Gastrocnemius medialis (tissue), 4 donors: Measurements from ENCODE around the gene DHDDS. TPM values are rescaled to one million over a fixed set of nuclear protein-coding genes. Genes with fewer than 3 reads are reported as not detected.

Source experiments
- ATAC-seq, 2 donors: fragments of 150-250 bp; one replicate each; pipeline ENCODE4 v1.9.1; 2016
- DNase-seq, 2 donors: peaks; one replicate each; pipeline ENCODE4 v3.0.0-alpha.2; 2019
- H3K27ac ChIP-seq, 4 donors: fragments of 200-600 bp; sonication (generic); 1 replicate in 1 of 4; 2 replicates in 3 of 4; pipeline ENCODE4 v1.5.1; 2016 to 2018; ENCODE audit warnings: mild to moderate bottlenecking in 2 of 4, moderate library complexity in 1 of 4
- H3K27me3 ChIP-seq, 3 donors: fragments of 200-600 bp; sonication (generic) in 2 of 3; 1 replicate in 1 of 3; 2 replicates in 2 of 3; pipeline versions ENCODE4 v1.5.1 to v1.6.0; 2016 to 2019; ENCODE audit warnings: mild to moderate bottlenecking in 1 of 3, moderate library complexity in 1 of 3
- H3K36me3 ChIP-seq, 2 donors: fragments of 200-600 bp; sonication (generic) in 1 of 2; one replicate each; pipeline ENCODE4 v1.5.1; 2017 to 2018
- H3K4me1 ChIP-seq, 2 donors: fragments of 200-600 bp; sonication (generic) in 1 of 2; one replicate each; pipeline ENCODE4 v1.5.1; 2016 to 2017; ENCODE audit warnings: mild to moderate bottlenecking in 2 of 2
- H3K4me3 ChIP-seq, 4 donors: fragments of 200-600 bp; sonication (generic) in 3 of 4; 1 replicate in 1 of 4; 2 replicates in 3 of 4; pipeline ENCODE4 v1.5.1; 2016 to 2019; ENCODE audit warnings: mild to moderate bottlenecking in 2 of 4
- H3K9me3 ChIP-seq, 3 donors: fragments of 200-600 bp; sonication (generic) in 2 of 3; 1 replicate in 1 of 3; 2 replicates in 2 of 3; pipeline ENCODE4 v1.5.1; 2016 to 2019
- POLR2A ChIP-seq, 2 donors: fragments of 450-650 bp; IDR thresholded peaks; one replicate each; pipeline ENCODE4 v1.6.1; 2017; ENCODE audit warnings: antibody characterized with exemption in 2 of 2, mild to moderate bottlenecking in 2 of 2, moderate library complexity in 2 of 2
- in situ Hi-C, 4 donors: fragments of 200-750 bp; cut with MboI; loops; one replicate each; pipeline versions ENCODE4 v1.15.0 to v1.8.0; 2017; ENCODE audit warnings: low sequenced_read_pairs in 4 of 4
- intact Hi-C: fragments of 100-400 bp; cut with DNase I; formaldehyde crosslinking; loops from one replicate; pipeline ENCODE4 v1.15.1; 2023; ENCODE audit warnings: low total_unique reads
- total RNA-seq, 4 donors: library from RNA; depleted of rRNA; stranded (reverse); fragments of >200 nt; gene quantifications; one replicate each; pipeline versions ENCODE4 v1.1.0 to v1.2.3, GENCODE V29; 2016
- TF ChIP-seq, protein P1 (sequence below), 5 experiments: fragments of 450-650 bp in 3 of 5; fragments of 200-600 bp in 2 of 5; sonication (generic) in 2 of 5; IDR thresholded peaks in 4 of 5; conservative IDR thresholded peaks in 1 of 5; 1 replicate in 4 of 5; 2 replicates in 1 of 5; pipeline ENCODE4 v1.5.1; 2016 to 2019; ENCODE audit warnings: antibody characterized with exemption in 5 of 5, mild to moderate bottlenecking in 3 of 5, moderate library complexity in 3 of 5

DHDDS gene
- total RNA-seq, 4 donors from 2014 or later: 12.1 to 30.7 (median 22.3) TPM

- TF ChIP-seq, protein P1, sequence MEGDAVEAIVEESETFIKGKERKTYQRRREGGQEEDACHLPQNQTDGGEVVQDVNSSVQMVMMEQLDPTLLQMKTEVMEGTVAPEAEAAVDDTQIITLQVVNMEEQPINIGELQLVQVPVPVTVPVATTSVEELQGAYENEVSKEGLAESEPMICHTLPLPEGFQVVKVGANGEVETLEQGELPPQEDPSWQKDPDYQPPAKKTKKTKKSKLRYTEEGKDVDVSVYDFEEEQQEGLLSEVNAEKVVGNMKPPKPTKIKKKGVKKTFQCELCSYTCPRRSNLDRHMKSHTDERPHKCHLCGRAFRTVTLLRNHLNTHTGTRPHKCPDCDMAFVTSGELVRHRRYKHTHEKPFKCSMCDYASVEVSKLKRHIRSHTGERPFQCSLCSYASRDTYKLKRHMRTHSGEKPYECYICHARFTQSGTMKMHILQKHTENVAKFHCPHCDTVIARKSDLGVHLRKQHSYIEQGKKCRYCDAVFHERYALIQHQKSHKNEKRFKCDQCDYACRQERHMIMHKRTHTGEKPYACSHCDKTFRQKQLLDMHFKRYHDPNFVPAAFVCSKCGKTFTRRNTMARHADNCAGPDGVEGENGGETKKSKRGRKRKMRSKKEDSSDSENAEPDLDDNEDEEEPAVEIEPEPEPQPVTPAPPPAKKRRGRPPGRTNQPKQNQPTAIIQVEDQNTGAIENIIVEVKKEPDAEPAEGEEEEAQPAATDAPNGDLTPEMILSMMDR (IDR thresholded peaks at IDR 0.05 in 4 of 5, conservative IDR thresholded peaks at IDR 0.05 in 1 of 5): no peak
- no peak for TF ChIP-seq POLR2A (IDR thresholded peaks at IDR 0.05)
- no peaks in the 10 kb centered on the region for H3K9me3 ChIP-seq
- H3K27ac ChIP-seq: no peak overlapping the region
- in situ Hi-C loops: no loop called here
- no peak overlapping the region for H3K4me3 ChIP-seq
- H3K36me3 ChIP-seq: no peaks in the 10 kb centered on the region
- intact Hi-C loops: no loop called here
- DNase-seq (no peak), ATAC-seq (no peak)
- H3K27me3 ChIP-seq: no peaks in the 10 kb centered on the region
- H3K4me1 ChIP-seq: no peaks in the 10 kb centered on the region
These were observed 85.1 kb downstream of the DHDDS start for GRCh38 chr1:26516987-26517765.

DNA sequence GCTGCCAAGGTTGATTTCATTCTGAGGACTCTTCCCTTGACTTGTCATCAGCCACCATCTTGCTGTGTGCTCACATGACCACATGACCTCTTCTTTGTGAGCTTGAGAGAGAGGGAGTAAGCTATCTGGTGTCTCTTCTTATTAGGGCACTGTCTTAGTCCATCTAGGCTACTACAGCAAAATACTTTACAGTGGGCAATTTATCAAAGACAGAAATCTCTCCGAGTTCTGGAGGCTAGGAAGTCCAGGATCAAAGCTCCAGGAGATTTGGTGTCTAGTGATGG, 85.6 kb downstream of the DHDDS start:
- Histone ChIP-seq H3K27me3 (no peaks in the 10 kb centered on the region), H3K4me1 (no peaks in the 10 kb centered on the region), H3K4me3 (no peak overlapping the region), H3K9me3 (no peaks in the 10 kb centered on the region), H3K36me3 (no peaks in the 10 kb centered on the region), H3K27ac (no peak overlapping the region)
- ATAC-seq (no peak), DNase-seq (no peak)
- intact Hi-C loops (no loop called here), in situ Hi-C loops (no loop called here)
- no peak for TF ChIP-seq POLR2A (IDR thresholded peaks at IDR 0.05)
- TF ChIP-seq, protein P1 (IDR thresholded peaks at IDR 0.05 in 4 of 5, conservative IDR thresholded peaks at IDR 0.05 in 1 of 5): no peak

- no peak for ATAC-seq
- intact Hi-C loops: no loop called here
These were observed 86.2 kb downstream of the DHDDS start for GRCh38 chr1:26518355-26518754.

DNA sequence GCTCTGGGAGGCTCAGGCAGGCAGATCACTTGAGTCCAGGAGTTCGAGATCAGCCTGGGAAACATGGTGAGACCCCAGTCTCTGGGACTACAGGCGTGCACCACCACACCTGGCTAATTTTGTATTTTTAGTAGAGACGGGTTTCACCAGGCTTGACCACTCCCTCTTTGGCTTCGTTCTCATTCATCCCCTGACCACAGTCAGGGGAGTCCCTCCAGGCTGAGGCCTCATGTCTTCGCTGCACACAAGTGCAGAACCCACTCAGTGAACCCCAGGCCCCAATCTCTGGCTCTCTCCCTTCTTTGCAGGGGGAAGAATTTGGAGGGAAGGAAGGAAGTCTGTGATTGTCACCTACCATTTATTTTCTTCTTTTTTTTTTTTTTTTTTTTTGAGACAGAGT, 88.2 kb downstream of the DHDDS start:
- DNase-seq (no peak), ATAC-seq (no peak)
- TF ChIP-seq, protein P1 (IDR thresholded peaks at IDR 0.05 in 4 of 5, conservative IDR thresholded peaks at IDR 0.05 in 1 of 5): no peak
- no peak for TF ChIP-seq POLR2A (IDR thresholded peaks at IDR 0.05)
- H3K27me3 ChIP-seq: peaks cover 0 to 2% (median 0%) of the 10 kb centered on the region in 3 donors
- no peak overlapping the region for H3K4me3 ChIP-seq
- intact Hi-C loops (no loop called here), in situ Hi-C loops (no loop called here)
- H3K4me1 ChIP-seq: no peaks in the 10 kb centered on the region
- H3K27ac ChIP-seq: no peak overlapping the region
- H3K9me3 ChIP-seq: no peaks in the 10 kb centered on the region
- no peaks in the 10 kb centered on the region for H3K36me3 ChIP-seq

More at GRCh38 chr1:26518355-26518754, 86.2 kb downstream of the DHDDS start:
- Histone ChIP-seq H3K27me3 (no peaks in the 10 kb centered on the region), H3K4me3 (no peak overlapping the region), H3K9me3 (no peaks in the 10 kb centered on the region), H3K27ac (no peak overlapping the region), H3K36me3 (no peaks in the 10 kb centered on the region), H3K4me1 (no peaks in the 10 kb centered on the region)
- in situ Hi-C loops: no loop called here
- TF ChIP-seq, protein P1 (IDR thresholded peaks at IDR 0.05 in 4 of 5, conservative IDR thresholded peaks at IDR 0.05 in 1 of 5): no peak
- no peak for TF ChIP-seq POLR2A (IDR thresholded peaks at IDR 0.05)
- no peak for DNase-seq

Other genes starting within 250 kb of the DHDDS start
- gene CATSPER4, start 241.7 kb upstream of the DHDDS start, total RNA-seq: not detected
- 10 to 100 TPM; 28.5 to 61.6 (median 41.3) TPM for gene CEP85, start 198.1 kb upstream of the DHDDS start, total RNA-seq
- 10 to 100 TPM; 10.3 to 16.9 (median 13.1) TPM for gene SH3BGRL3, start 152.2 kb upstream of the DHDDS start, total RNA-seq
- gene UBXN11, start 125.7 kb upstream of the DHDDS start, total RNA-seq: 1 to 10 TPM; 2.7 to 3.8 (median 3.4) TPM
- 1 to 10 TPM in 2 of 4 donors, not detected in 2; 1.4 to 2.8 TPM for gene CD52, start 114.4 kb upstream of the DHDDS start, total RNA-seq
- not detected for gene CRYBG2, start 78.2 kb upstream of the DHDDS start, total RNA-seq
- gene ZNF683, start 59.6 kb upstream of the DHDDS start, total RNA-seq: not detected
- gene LIN28A, start 21.5 kb upstream of the DHDDS start, total RNA-seq: not detected
- gene HMGN2, start 40.1 kb downstream of the DHDDS start, total RNA-seq: 100 to 1,000 TPM in 1 of 4 donors, 10 to 100 TPM in 3; 68.2 to 136 (median 88.4) TPM
- 1 to 10 TPM; 1.5 to 3.5 (median 3.0) TPM for gene RPS6KA1, start 97.4 kb downstream of the DHDDS start, total RNA-seq